Liver (tissue), 9 donors: ENCODE measurements around the gene KHDRBS2. TPM values are rescaled to one million over a fixed set of nuclear protein-coding genes. Genes with fewer than 3 reads are reported as not detected.

Experiments
- DNase-seq: peaks from one replicate; pipeline ENCODE4 v3.0.0-alpha.2; 2017; ENCODE audit warnings: low spot score
- H3K27ac ChIP-seq, 2 donors: one replicate each; pipeline ENCODE4 v1.7.0; 2013; ENCODE audit warnings: inconsistent platforms in 2 of 2, low read length in 2 of 2, control low read depth in 1 of 2, low read depth in 1 of 2, mild to moderate bottlenecking in 1 of 2
- H3K27me3 ChIP-seq, 4 donors: one replicate each; pipeline versions ENCODE4 v1.6.1 to v1.7.0; 2013; ENCODE audit warnings: low read length in 3 of 4, inconsistent platforms in 1 of 4, mild to moderate bottlenecking in 1 of 4, moderate library complexity in 1 of 4; ENCODE audit not compliant: control insufficient read depth in 4 of 4, insufficient read depth in 4 of 4
- H3K36me3 ChIP-seq, 4 donors: one replicate each; pipeline versions ENCODE4 v1.6.1 to v1.7.0; 2013; ENCODE audit warnings: low read length in 3 of 4, mild to moderate bottlenecking in 3 of 4, low read depth in 1 of 4, moderate library complexity in 1 of 4; ENCODE audit not compliant: control insufficient read depth in 4 of 4, insufficient read depth in 3 of 4
- H3K4me1 ChIP-seq, 4 donors: one replicate each; pipeline versions ENCODE4 v1.6.1 to v1.7.0; 2013; ENCODE audit warnings: low read length in 3 of 4, mild to moderate bottlenecking in 3 of 4, moderate library complexity in 1 of 4; ENCODE audit not compliant: control insufficient read depth in 4 of 4, insufficient read depth in 4 of 4
- H3K4me3 ChIP-seq, 3 donors: one replicate each; pipeline versions ENCODE4 v1.6.1 to v1.7.0; 2013; ENCODE audit warnings: low read length in 3 of 3, control low read depth in 1 of 3, low read depth in 1 of 3, mild to moderate bottlenecking in 1 of 3
- H3K9ac ChIP-seq, 2 donors: one replicate each; pipeline ENCODE4 v1.7.0; 2013; ENCODE audit warnings: low read length in 2 of 2, mild to moderate bottlenecking in 2 of 2, moderate library complexity in 2 of 2, control low read depth in 1 of 2, low read depth in 1 of 2
- H3K9me3 ChIP-seq, 4 donors: one replicate each; pipeline versions ENCODE4 v1.6.1 to v1.7.0; 2013; ENCODE audit warnings: low read length in 3 of 4; ENCODE audit not compliant: control insufficient read depth in 4 of 4
- FOXA1 ChIP-seq: IDR thresholded peaks from 2 replicates; pipeline ENCODE4 v1.6.1; 2016; ENCODE audit warnings: antibody characterized with exemption
- GABPA ChIP-seq, 2 donors: IDR thresholded peaks in 1 of 2; conservative IDR thresholded peaks in 1 of 2; 2 replicates each; pipeline ENCODE4 v1.6.1; 2016; ENCODE audit warnings: antibody characterized with exemption in 2 of 2, mild to moderate bottlenecking in 1 of 2, moderate library complexity in 1 of 2
- JUND ChIP-seq, 2 donors: IDR thresholded peaks; 2 replicates each; pipeline ENCODE4 v1.6.1; 2016; ENCODE audit warnings: antibody characterized with exemption in 2 of 2
- RAD21 ChIP-seq, 2 donors: IDR thresholded peaks; 2 replicates each; pipeline ENCODE4 v1.6.1; 2016; ENCODE audit warnings: antibody characterized with exemption in 2 of 2, mild to moderate bottlenecking in 2 of 2
- RXRA ChIP-seq, 2 donors: IDR thresholded peaks; 2 replicates each; pipeline ENCODE4 v1.6.1; 2017 to 2018; ENCODE audit warnings: antibody characterized with exemption in 2 of 2, mild to moderate bottlenecking in 1 of 2
- YY1 ChIP-seq: IDR thresholded peaks from 2 replicates; pipeline ENCODE4 v1.6.1; 2016; ENCODE audit warnings: antibody characterized with exemption, mild to moderate bottlenecking
- WGBS: extraction: QIAGEN DNeasy Blood & Tissue Kit; methylation state at CpG from one replicate; pipeline ENCODE4 v1.1.7; 2013; 5-methylcytosine and 5-hydroxymethylcytosine counted together
- polyA plus RNA-seq, 2 donors: library from polyadenylated mRNA; stranded (reverse) in 1 of 2; unstranded in 1 of 2; fragments of 200-250 nt in 1 of 2; fragments of >200 nt in 1 of 2; fragmentation: Nextera tagmentation in 1 of 2; extraction: Ambion mirVana in 1 of 2; gene quantifications; one replicate each; pipeline versions ENCODE4 v1.2.1 to v1.2.3, GENCODE V29; 2013 to 2015
- total RNA-seq, 2 donors: library from RNA; depleted of rRNA; stranded (reverse); fragments of >200 nt; gene quantifications; one replicate each; pipeline ENCODE4 v1.2.3, GENCODE V29; 2014
- TF ChIP-seq, protein P1 (sequence below): fragments of 150-350 bp; IDR thresholded peaks from 2 replicates; pipeline ENCODE4 v1.5.1; 2017; ENCODE audit warnings: improper control_type of control experiment, low read depth, low read length; ENCODE audit not compliant: missing input control
- TF ChIP-seq, protein P2 (sequence below): IDR thresholded peaks from 2 replicates; pipeline ENCODE4 v1.6.1; 2016; ENCODE audit warnings: antibody characterized with exemption, mild to moderate bottlenecking
- TF ChIP-seq, protein P3 (sequence below): IDR thresholded peaks from 2 replicates; pipeline ENCODE4 v1.6.1; 2016; ENCODE audit warnings: antibody characterized with exemption
- donor health status: healthy.
- donor health status: healthy.
- donor health status: healthy.
- donor health status: healthy.
- donor health status: healthy.

Gene KHDRBS2
- total and polyA plus RNA-seq, 4 donors: 0.08 to 1.1 TPM; not detected in 2

DNA sequence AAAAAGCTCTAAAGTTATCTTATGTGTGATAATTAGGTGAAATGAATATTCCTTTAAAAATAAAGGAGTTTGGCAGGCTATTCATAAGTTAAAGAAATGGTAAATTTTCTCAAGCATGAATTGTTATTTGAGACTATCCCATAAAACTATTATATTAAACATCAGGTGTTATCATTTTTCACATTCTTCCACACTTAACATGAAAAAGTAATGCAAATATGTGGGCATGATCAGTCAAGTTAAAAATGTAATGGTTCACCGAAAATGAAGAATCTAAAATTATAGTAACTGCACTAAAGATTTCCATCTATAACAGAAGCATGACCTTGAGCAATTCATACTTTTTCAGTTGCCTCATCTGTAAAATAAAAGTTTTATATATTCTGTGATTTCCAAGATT is 110.8 kb downstream of the KHDRBS2 start:
- Histone ChIP-seq H3K27me3 (no peaks in the 10 kb centered on the region), H3K4me3 (no peak overlapping the region), H3K36me3 (no peaks in the 10 kb centered on the region), H3K27ac (no peak overlapping the region), H3K4me1 (no peaks in the 10 kb centered on the region), H3K9me3 (no peaks in the 10 kb centered on the region), H3K9ac (no peak overlapping the region)
- 92% methylated on average over 1 of the region's 1 CpG for WGBS
- DNase-seq: no peak
- no peak for TF ChIP-seq RXRA (IDR thresholded peaks at IDR 0.05)
- no peak for TF ChIP-seq JUND (IDR thresholded peaks at IDR 0.05)
- TF ChIP-seq YY1: no peak
- TF ChIP-seq, protein P1, sequence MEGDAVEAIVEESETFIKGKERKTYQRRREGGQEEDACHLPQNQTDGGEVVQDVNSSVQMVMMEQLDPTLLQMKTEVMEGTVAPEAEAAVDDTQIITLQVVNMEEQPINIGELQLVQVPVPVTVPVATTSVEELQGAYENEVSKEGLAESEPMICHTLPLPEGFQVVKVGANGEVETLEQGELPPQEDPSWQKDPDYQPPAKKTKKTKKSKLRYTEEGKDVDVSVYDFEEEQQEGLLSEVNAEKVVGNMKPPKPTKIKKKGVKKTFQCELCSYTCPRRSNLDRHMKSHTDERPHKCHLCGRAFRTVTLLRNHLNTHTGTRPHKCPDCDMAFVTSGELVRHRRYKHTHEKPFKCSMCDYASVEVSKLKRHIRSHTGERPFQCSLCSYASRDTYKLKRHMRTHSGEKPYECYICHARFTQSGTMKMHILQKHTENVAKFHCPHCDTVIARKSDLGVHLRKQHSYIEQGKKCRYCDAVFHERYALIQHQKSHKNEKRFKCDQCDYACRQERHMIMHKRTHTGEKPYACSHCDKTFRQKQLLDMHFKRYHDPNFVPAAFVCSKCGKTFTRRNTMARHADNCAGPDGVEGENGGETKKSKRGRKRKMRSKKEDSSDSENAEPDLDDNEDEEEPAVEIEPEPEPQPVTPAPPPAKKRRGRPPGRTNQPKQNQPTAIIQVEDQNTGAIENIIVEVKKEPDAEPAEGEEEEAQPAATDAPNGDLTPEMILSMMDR: no peak
- TF ChIP-seq GABPA (IDR thresholded peaks at IDR 0.05 in 1 of 2, conservative IDR thresholded peaks at IDR 0.05 in 1 of 2): no peak
- TF ChIP-seq, protein P2, sequence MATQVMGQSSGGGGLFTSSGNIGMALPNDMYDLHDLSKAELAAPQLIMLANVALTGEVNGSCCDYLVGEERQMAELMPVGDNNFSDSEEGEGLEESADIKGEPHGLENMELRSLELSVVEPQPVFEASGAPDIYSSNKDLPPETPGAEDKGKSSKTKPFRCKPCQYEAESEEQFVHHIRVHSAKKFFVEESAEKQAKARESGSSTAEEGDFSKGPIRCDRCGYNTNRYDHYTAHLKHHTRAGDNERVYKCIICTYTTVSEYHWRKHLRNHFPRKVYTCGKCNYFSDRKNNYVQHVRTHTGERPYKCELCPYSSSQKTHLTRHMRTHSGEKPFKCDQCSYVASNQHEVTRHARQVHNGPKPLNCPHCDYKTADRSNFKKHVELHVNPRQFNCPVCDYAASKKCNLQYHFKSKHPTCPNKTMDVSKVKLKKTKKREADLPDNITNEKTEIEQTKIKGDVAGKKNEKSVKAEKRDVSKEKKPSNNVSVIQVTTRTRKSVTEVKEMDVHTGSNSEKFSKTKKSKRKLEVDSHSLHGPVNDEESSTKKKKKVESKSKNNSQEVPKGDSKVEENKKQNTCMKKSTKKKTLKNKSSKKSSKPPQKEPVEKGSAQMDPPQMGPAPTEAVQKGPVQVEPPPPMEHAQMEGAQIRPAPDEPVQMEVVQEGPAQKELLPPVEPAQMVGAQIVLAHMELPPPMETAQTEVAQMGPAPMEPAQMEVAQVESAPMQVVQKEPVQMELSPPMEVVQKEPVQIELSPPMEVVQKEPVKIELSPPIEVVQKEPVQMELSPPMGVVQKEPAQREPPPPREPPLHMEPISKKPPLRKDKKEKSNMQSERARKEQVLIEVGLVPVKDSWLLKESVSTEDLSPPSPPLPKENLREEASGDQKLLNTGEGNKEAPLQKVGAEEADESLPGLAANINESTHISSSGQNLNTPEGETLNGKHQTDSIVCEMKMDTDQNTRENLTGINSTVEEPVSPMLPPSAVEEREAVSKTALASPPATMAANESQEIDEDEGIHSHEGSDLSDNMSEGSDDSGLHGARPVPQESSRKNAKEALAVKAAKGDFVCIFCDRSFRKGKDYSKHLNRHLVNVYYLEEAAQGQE: no peak

DNA sequence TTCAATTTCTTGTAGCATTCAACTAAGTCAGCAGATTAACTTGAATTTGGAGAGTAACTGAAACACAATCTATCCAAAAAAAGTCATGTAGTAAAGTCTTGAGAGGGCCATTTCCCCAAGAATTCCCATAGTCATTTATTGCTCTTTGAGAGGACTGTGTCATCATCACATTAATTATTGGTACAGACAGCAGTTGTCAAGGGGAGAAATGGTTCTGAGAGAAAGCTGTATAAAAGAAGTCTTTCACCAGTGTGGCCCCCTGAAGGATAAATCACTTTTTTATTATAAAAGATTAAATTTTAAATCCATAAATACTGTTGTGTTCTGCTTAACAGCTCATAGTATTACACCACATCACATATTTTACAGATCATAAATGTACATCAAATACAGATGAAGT is 111.5 kb downstream of the KHDRBS2 start:
- no peak for TF ChIP-seq RAD21 (IDR thresholded peaks at IDR 0.05)
- no peak for TF ChIP-seq JUND (IDR thresholded peaks at IDR 0.05)
- TF ChIP-seq, protein P2: no peak
- TF ChIP-seq, protein P3, sequence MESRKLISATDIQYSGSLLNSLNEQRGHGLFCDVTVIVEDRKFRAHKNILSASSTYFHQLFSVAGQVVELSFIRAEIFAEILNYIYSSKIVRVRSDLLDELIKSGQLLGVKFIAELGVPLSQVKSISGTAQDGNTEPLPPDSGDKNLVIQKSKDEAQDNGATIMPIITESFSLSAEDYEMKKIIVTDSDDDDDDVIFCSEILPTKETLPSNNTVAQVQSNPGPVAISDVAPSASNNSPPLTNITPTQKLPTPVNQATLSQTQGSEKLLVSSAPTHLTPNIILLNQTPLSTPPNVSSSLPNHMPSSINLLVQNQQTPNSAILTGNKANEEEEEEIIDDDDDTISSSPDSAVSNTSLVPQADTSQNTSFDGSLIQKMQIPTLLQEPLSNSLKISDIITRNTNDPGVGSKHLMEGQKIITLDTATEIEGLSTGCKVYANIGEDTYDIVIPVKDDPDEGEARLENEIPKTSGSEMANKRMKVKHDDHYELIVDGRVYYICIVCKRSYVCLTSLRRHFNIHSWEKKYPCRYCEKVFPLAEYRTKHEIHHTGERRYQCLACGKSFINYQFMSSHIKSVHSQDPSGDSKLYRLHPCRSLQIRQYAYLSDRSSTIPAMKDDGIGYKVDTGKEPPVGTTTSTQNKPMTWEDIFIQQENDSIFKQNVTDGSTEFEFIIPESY: no peak
- TF ChIP-seq FOXA1: no peak
- TF ChIP-seq, protein P1: no peak
- H3K4me1 ChIP-seq: no peaks in the 10 kb centered on the region
- H3K4me3 ChIP-seq: no peak overlapping the region

More for the DNA sequence above, 111.5 kb downstream of the KHDRBS2 start:
- Histone ChIP-seq H3K27ac (no peak overlapping the region), H3K9me3 (no peaks in the 10 kb centered on the region), H3K36me3 (no peaks in the 10 kb centered on the region), H3K27me3 (no peaks in the 10 kb centered on the region), H3K9ac (no peak overlapping the region)
- DNase-seq: no peak
